Hepatocyte (in vitro differentiated cells): ENCODE measurements around the gene CADPS2. TPM values are rescaled to one million over a fixed set of nuclear protein-coding genes. Genes with fewer than 3 reads are reported as not detected.

Experiments used
- DNase-seq: peaks from one replicate; pipeline ENCODE4 v3.0.0-alpha.2; 2016; ENCODE audit warnings: low spot score
- H2AFZ ChIP-seq: fragments of 200-600 bp; sonication (generic); 2 replicates; pipeline ENCODE4 v1.6.0; 2016; ENCODE audit warnings: antibody characterized with exemption, mild to moderate bottlenecking
- H3K27ac ChIP-seq: fragments of 200-600 bp; sonication (generic); 2 replicates; pipeline ENCODE4 v1.5.1; 2016; ENCODE audit warnings: mild to moderate bottlenecking
- H3K27me3 ChIP-seq: fragments of 200-600 bp; sonication (generic); 2 replicates; pipeline ENCODE4 v1.6.1; 2016
- H3K36me3 ChIP-seq: fragments of 200-600 bp; sonication (generic); replicated peaks from 2 replicates; pipeline ENCODE4 v1.5.1; 2016; ENCODE audit warnings: low read depth; ENCODE audit not compliant: insufficient read depth
- H3K4me1 ChIP-seq: fragments of 200-600 bp; sonication (generic); 2 replicates; pipeline ENCODE4 v1.5.1; 2016; ENCODE audit warnings: mild to moderate bottlenecking, moderate library complexity; ENCODE audit not compliant: insufficient read depth
- H3K4me2 ChIP-seq: fragments of 200-600 bp; sonication (generic); 2 replicates; pipeline ENCODE4 v1.6.0; 2016
- H3K4me3 ChIP-seq: fragments of 200-600 bp; sonication (generic); 2 replicates; pipeline ENCODE4 v1.5.1; 2016; ENCODE audit warnings: mild to moderate bottlenecking
- H3K79me2 ChIP-seq: fragments of 200-600 bp; sonication (generic); 2 replicates; pipeline ENCODE4 v1.6.0; 2017; ENCODE audit warnings: mild to moderate bottlenecking
- H3K9me2 ChIP-seq: fragments of 200-600 bp; sonication (generic); replicated peaks from 2 replicates; pipeline ENCODE4 v1.6.0; 2017; ENCODE audit warnings: mild to moderate bottlenecking; ENCODE audit not compliant: insufficient read depth
- H3K9me3 ChIP-seq: fragments of 200-600 bp; sonication (generic); 2 replicates; pipeline ENCODE4 v1.5.1; 2016; ENCODE audit warnings: low read depth, mild to moderate bottlenecking
- H4K20me1 ChIP-seq: fragments of 200-600 bp; sonication (generic); 2 replicates; pipeline ENCODE4 v1.6.0; 2016; ENCODE audit warnings: mild to moderate bottlenecking; ENCODE audit not compliant: insufficient read depth, poor library complexity, severe bottlenecking
- CTCF ChIP-seq: fragments of 200-600 bp; sonication (generic); IDR thresholded peaks from 2 replicates; pipeline ENCODE4 v1.5.1; 2016; ENCODE audit warnings: antibody characterized with exemption, mild to moderate bottlenecking; ENCODE audit not compliant: poor library complexity
- EZH2 ChIP-seq: fragments of 200-600 bp; sonication (generic); IDR thresholded peaks from 2 replicates; pipeline ENCODE4 v1.6.1; 2016; ENCODE audit warnings: antibody characterized with exemption, mild to moderate bottlenecking, borderline replicate concordance
- EZH2phosphoT487 ChIP-seq: fragments of 200-600 bp; sonication (generic); IDR thresholded peaks from one replicate; pipeline ENCODE4 v1.6.1; 2018; ENCODE audit warnings: antibody characterized with exemption, mild to moderate bottlenecking, low read depth, moderate library complexity; ENCODE audit not compliant: unreplicated experiment, severe bottlenecking
- WGBS: methylation state at CpG from one replicate; pipeline ENCODE4 v1.1.6; 2016; ENCODE audit warnings: low lambda C conversion rate; ENCODE audit errors: missing lambda C conversion rate; 5-methylcytosine and 5-hydroxymethylcytosine counted together
- polyA plus RNA-seq: library from polyadenylated mRNA; unstranded; fragments of >200 nt; fragmentation: Nextera tagmentation; extraction: Ambion mirVana; gene quantifications from 2 replicates; pipeline ENCODE4 v1.2.1, GENCODE V29; 2016
- total RNA-seq: library from RNA; depleted of rRNA; stranded (reverse); fragments of >200 nt; gene quantifications from 2 replicates; pipeline ENCODE4 v1.2.3, GENCODE V29; 2014

Gene CADPS2
- total and polyA plus RNA-seq, 2 experiments from 2014 or later: 15.7 to 37.4 TPM

GRCh38 chr7:122535086-122535485 lies 351.2 kb downstream of the CADPS2 start:
- TF ChIP-seq EZH2phosphoT487 (no peak), EZH2 (no peak)
- H3K79me2 ChIP-seq: no peaks in the 10 kb centered on the region
- no peaks in the 10 kb centered on the region for H3K4me1 ChIP-seq
- no peaks in the 10 kb centered on the region for H3K27me3 ChIP-seq
- no peaks in the 10 kb centered on the region for H3K36me3 ChIP-seq
- WGBS: 78% methylated on average over 1 of the region's 1 CpG
- no peak overlapping the region for H3K4me3 ChIP-seq
- H3K9me2 ChIP-seq: no peaks in the 10 kb centered on the region
- no peak overlapping the region for H3K27ac ChIP-seq
- DNase-seq: no peak
- H2AFZ ChIP-seq: no peak overlapping the region
- H3K4me2 ChIP-seq: no peak overlapping the region
- H3K9me3 ChIP-seq: no peaks in the 10 kb centered on the region
- H4K20me1 ChIP-seq: no peaks in the 10 kb centered on the region

DNA sequence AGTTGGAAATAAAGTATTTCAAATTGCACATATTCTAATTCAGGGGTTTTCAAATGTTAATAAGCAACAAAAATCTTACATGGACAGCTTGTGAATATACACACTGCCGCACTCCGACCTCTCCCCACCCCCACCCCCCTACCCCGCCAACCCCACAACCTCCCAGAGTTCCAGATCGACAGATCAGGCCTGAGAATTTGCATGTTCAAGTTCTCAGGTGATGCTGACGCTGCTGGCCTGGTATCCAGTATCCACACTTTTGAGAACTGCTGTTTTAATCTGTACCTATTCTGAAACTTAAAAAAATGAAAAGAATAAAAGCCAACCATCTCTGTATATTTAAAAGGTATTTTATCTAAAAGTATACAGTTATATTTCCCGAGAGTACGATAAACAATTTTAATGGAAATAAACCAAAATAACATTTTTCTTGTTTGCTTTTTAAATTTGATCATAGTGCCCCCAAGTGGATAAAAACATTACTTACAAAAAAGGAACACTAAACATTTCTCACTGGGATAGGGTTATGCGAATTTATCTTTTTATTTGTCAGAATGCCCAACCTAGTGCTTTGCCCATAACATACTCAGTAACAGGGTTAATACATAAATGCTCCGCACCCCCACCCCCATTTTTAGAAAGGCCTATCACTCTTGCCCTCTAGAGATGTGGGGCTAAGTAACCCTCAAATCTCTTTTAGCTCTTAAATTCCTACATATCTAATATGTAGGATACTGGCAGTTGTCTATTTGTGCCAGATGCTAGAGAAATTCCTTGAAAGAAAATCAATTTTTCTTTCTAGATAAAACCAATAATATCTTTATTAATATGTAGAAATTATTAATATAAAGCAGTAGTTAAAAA lies 353.6 kb downstream of the CADPS2 start:
- WGBS: 35% methylated on average over 9 of the region's 9 CpGs
- no peak for DNase-seq

GRCh38 chr7:122528879-122529481 lies 357.3 kb downstream of the CADPS2 start:
- H3K4me3 ChIP-seq: no peak overlapping the region
- no peaks in the 10 kb centered on the region for H3K27me3 ChIP-seq
- no peaks in the 10 kb centered on the region for H3K79me2 ChIP-seq
- TF ChIP-seq EZH2: no peak
- TF ChIP-seq EZH2phosphoT487: no peak
- TF ChIP-seq CTCF: peak; percentile 75
- no peak overlapping the region for H3K27ac ChIP-seq
- no peaks in the 10 kb centered on the region for H4K20me1 ChIP-seq
- no peaks in the 10 kb centered on the region for H3K9me2 ChIP-seq
- DNase-seq: peak; percentile 64
- 37% methylated on average over 3 of the region's 3 CpGs for WGBS
- no peaks in the 10 kb centered on the region for H3K4me1 ChIP-seq
- no peaks in the 10 kb centered on the region for H3K36me3 ChIP-seq
- no peaks in the 10 kb centered on the region for H3K9me3 ChIP-seq
- H2AFZ ChIP-seq: no peak overlapping the region
- no peak overlapping the region for H3K4me2 ChIP-seq

More for the DNA sequence above, 353.6 kb downstream of the CADPS2 start:
- H3K79me2 ChIP-seq: no peaks in the 10 kb centered on the region
- H3K4me3 ChIP-seq: no peak overlapping the region
- no peaks in the 10 kb centered on the region for H3K9me3 ChIP-seq
- no peak overlapping the region for H3K4me2 ChIP-seq
- H3K27me3 ChIP-seq: no peaks in the 10 kb centered on the region
- H3K9me2 ChIP-seq: no peaks in the 10 kb centered on the region
- H2AFZ ChIP-seq: no peak overlapping the region
- H3K36me3 ChIP-seq: no peaks in the 10 kb centered on the region
- H3K27ac ChIP-seq: no peak overlapping the region
- no peaks in the 10 kb centered on the region for H4K20me1 ChIP-seq
- TF ChIP-seq EZH2: no peak
- TF ChIP-seq EZH2phosphoT487: no peak
- TF ChIP-seq CTCF: peak; percentile 59
- H3K4me1 ChIP-seq: no peaks in the 10 kb centered on the region

DNA sequence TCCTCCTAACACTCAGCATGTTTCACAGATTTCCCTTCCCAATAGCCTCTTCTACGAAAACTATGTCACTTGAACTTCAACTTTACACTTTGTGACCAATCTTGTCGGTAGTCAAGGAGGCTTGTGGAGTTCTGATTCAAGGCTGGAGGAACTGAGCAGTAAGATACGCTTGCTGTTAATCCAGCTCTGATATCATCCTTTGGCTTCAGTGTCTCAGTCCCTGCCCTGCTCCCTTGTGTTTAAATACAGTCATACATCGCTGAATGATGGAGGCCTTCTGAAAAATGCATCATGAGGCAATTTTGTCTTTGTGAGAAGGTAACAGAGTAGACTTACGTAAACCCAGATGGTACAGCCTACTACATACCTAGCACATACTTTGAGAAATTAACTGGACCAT lies 360.9 kb downstream of the CADPS2 start:
- no peak overlapping the region for H2AFZ ChIP-seq
- no peak for DNase-seq
- TF ChIP-seq EZH2phosphoT487 (no peak), CTCF (no peak), EZH2 (no peak)
- H3K79me2 ChIP-seq: no peaks in the 10 kb centered on the region
- no peaks in the 10 kb centered on the region for H3K9me3 ChIP-seq
- no peak overlapping the region for H3K27ac ChIP-seq
- H3K36me3 ChIP-seq: no peaks in the 10 kb centered on the region
- no peaks in the 10 kb centered on the region for H4K20me1 ChIP-seq
- H3K27me3 ChIP-seq: no peaks in the 10 kb centered on the region
- no peaks in the 10 kb centered on the region for H3K4me1 ChIP-seq
- no peak overlapping the region for H3K4me2 ChIP-seq
- 100% methylated on average over 5 of the region's 5 CpGs for WGBS
- no peak overlapping the region for H3K4me3 ChIP-seq
- H3K9me2 ChIP-seq: no peaks in the 10 kb centered on the region
